ENCODE data around the gene DAAM2.

- TF ChIP-seq POLR2AphosphoS5 (IDR thresholded peaks at IDR 0.05; ENCODE audit: low read depth, low read length) (no peak), TAF1 (IDR thresholded peaks at IDR 0.05; ENCODE audit: low read depth, low read length) (no peak), POLR2A (IDR thresholded peaks at IDR 0.05; ENCODE audit: low read depth, low read length) (no peak), SPI1 (IDR thresholded peaks at IDR 0.05; ENCODE audit: low read depth, low read length) (no peak)
Measured at GRCh38 chr6:39887692-39888450, 95.7 kb downstream of the DAAM2 start.

Measured in GM12891 (cell line).